HG02938 (cell line): ENCODE results near the gene ZNF831.

Experiments
- ATAC-seq: cut with Tn5 transposase; IDR thresholded peaks from one replicate; pipeline ENCODE4 v1.9.1; 2021; ENCODE audit warnings: mild to moderate bottlenecking, moderate library complexity; ENCODE audit not compliant: unreplicated experiment

ZNF831 gene

DNA sequence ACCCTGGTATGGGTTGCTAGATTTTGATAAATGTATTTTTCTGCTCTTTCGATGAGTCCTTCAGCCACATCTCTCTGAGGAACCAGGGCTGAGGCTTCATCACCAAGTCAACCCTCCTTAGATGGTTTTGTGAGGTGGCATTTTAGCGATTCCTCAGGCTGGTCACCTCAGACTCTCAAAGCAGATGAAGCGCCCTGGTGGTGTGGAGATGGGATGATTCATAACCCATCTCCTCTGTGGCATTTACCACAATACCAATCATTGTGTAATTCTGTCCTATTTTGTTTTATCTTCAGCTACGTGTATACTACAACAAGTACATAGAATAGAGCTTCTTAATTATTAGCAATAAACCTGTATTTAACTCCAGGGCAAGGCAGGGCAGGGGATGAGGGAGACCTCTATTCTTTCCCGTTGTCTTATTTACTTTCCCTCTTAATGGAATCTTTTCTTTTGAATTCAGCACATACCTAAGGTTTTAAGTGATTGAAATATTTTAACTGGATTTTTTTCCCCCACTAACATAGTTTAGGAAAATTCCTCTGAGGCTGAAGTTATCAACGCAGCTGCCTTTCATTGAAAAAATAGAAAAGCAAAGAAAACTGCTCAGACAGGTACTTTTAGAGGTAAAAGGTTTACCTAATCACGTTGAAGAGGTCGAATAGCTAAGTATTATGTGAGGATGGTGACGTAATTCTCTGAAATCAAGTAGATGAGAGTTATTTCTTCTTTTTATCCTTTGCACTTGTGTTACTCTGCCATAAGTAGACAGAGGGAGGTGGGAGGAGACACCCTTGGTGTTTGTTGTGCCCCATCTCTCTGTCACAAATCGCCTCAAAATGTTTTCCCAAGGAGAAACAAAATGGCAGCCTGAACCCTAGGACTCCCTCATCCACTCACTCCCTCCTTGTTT is 79.3 kb downstream of the ZNF831 start:
- no peak for ATAC-seq

- ATAC-seq = no peak
These were observed 83.2 kb downstream of the ZNF831 start for GRCh38 chr20:59246691-59247400.

DNA sequence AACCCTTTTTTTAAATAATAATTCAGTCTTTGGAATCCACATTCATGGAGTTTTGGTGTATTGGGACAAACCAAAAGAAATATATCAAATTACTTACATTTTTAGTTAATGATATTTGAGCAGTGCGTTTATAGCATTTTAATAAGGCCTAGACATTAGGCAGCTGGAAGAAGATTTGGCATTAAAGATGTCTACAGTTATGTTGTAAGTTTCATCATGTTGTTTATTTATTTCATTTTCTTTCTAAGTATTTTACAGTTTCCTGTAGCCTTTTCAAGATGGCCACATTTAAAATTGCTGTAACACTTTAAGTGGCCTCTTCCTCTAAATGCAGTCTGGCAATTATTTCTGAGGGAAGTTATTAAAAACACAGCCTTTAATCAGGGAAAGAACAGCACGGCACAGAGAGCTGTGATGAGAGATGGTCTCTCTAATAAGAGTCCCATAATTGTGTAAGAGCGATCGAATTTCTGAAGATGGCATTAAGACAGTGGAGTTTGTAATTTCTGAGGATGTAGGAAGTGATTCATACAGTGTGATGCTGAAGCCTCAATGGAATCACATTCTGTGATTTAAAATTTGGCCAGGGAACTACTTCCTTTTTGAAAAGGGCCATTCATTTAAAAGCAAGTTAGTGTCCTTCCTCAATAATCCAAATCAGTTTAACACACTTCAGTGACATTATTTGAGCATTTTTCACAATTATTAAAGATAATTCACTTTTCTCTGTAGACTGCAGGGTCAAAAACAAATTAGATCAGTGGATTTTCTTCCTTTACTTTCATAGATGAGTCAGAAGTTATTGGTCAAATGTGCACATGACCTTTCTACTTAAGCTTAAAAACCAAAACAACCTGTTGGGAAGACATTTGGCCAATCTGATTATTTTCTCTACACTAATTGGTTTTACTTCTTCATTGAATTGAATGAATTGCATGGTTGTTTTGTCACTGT is 84.4 kb downstream of the ZNF831 start:
- no peak for ATAC-seq

DNA sequence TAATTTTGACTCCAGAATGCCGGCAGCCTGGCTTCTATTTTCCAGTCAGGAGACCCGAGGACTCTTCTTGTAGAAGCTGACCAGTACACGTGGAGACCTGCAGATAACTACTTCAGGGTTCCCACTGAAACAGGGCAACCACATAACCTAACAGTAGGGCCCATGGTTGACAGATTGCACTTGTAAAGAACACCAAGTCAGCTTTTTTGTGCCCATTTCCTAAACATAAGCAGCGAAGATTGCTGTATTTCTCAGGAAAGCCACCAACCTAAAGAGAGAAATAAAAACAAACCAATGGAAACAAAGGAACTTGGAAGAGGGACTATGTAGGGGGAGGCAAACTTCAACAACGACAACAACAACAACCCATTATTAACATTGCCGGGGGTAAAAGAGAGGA is 86.7 kb downstream of the ZNF831 start:
- ATAC-seq = no peak

- ATAC-seq = no peak
These were observed 89.7 kb downstream of the ZNF831 start for GRCh38 chr20:59253325-59253724.

DNA sequence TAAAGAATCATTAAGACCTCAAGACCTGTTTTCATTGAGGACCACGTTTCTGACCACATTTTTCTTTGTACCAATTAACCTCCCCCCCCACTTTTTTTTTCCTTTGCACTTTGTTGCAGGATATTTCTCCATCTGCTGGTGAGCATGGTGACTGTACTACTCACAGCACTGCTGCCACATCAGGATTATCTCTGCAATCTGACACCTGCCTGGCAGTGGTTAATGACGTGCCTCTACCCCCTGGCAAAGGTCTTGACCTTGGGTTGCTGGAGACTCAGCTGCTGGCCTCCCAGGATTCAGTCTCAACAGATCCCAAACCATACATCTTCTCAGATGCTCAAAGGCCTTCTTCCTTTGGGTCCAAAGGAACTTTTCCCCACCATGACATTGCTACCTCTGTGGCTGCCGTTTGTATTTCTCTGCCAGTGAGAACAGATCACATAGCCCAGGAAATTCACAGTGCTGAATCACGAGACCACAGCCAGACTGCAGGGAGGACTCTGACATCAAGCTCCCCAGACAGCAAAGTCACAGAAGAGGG is 90.2 kb downstream of the ZNF831 start:
- no peak for ATAC-seq

GRCh38 chr20:59255256-59255655 is 91.6 kb downstream of the ZNF831 start:
- ATAC-seq = no peak

GRCh38 chr20:59258221-59258621 is 94.6 kb downstream of the ZNF831 start:
- no peak for ATAC-seq

DNA sequence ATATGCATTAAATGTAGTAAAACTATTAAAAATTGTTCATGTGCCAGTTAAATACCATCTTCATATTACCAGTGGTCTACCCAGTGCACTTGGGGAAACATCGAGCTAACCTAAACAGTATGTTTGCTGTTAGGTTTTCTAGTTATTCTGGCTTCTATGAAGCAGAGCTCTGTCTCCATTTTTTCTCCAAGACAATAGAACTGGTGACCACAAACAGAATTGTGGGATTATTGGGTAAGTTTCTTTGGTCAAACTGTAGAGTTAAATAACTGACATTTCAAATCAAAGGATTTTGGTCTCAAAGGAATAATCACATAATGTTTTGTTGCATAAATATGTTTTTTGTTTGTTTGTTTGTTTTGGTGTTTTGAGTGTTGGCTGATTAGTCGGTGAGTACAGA is 96.3 kb downstream of the ZNF831 start:
- no peak for ATAC-seq

DNA sequence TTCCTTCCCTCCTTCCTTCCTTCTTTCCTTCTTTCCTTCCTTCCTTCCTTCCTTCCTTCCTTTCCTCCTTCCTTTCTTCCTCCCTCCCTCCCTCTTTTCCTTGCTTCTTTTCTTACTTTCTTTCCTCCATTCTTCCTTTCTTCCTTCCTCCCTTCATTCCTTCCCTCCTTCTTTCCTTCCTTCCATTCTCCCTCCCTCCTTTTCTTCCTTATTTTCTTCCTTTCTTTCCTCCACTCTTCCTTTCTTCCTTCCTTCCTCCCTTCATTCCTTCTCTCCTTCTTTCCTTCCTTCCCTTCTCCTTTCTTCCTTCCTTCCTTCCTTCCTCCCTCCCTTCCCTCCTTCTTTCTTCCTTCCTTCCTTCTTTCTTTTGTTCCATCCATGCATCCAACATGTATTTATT is 101.7 kb downstream of the ZNF831 start:
- no peak for ATAC-seq

GRCh38 chr20:59268870-59269269 is 105.2 kb downstream of the ZNF831 start:
- no peak for ATAC-seq

GRCh38 chr20:59269411-59270025 is 105.9 kb downstream of the ZNF831 start:
- ATAC-seq = no peak

DNA sequence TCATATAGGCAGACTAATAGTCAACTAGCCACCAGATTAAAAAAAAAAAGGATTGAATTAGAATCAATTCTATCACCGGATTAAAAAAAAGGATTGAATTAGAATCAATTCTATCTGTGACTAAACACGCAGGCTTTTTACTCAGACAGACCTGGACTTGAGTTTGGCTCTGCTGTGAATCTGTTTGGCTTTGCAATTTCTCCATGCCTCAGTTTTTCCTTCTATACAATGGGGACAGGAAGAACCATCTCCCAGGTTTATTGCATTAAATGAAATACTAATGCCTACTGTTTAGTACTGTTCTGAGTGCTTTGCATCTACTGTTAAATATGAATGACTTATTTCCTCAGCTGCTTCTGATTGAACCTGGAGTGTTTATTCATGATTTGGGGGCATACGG is 106.8 kb downstream of the ZNF831 start:
- no peak for ATAC-seq

DNA sequence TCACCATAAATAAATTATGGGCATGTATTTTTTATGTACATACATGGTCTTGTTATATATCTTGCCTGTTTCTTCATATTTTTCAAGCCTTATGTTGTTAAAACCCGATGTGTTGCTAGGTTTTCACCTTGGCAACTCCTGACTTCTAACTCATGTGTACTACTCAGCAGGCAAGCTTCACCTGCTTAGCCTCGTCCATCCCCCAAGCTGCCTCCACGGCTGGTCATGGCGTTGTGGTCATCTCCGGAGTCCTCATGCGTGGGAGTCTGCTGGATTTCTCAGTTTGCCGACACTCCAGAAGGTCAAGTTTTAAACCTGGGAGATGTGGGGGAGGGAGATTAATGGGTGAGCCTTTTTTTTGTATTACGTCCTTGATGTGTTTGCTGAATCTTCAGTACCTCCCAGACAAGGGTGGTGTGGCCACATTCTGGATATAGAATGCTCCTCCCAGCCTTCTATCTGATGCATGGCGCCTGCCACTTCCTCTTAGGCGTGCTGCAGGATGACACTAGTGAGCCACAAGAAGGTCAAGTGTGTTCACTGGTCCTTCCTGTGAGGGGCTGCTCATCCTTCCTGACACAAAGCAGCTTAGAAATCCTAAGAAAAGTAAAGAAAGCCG is 110.2 kb downstream of the ZNF831 start:
- ATAC-seq = no peak

DNA sequence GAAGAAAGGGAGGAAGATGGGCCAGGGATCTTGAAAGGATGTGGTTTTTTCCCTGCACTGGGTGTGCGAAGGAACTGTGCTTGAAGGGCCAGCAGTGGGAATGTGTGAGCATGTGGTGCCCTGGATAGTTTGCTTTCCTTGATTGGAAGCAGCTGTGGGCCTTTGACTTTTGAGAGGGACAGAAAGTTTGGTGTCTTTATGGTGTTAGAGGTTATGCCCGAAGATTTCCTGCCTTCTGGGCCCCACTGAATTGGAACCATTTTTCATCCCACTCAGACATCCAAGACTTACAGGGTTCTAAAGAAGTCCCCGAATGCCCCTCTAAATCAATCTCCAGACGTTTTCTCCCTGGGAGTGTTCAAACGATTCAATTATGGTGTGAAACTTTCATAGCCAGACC is 113.3 kb downstream of the ZNF831 start:
- no peak for ATAC-seq

- ATAC-seq = no peak
These were observed 120.8 kb downstream of the ZNF831 start for GRCh38 chr20:59284470-59284869.

GRCh38 chr20:59289994-59290393 is 126.4 kb downstream of the ZNF831 start:
- no peak for ATAC-seq

DNA sequence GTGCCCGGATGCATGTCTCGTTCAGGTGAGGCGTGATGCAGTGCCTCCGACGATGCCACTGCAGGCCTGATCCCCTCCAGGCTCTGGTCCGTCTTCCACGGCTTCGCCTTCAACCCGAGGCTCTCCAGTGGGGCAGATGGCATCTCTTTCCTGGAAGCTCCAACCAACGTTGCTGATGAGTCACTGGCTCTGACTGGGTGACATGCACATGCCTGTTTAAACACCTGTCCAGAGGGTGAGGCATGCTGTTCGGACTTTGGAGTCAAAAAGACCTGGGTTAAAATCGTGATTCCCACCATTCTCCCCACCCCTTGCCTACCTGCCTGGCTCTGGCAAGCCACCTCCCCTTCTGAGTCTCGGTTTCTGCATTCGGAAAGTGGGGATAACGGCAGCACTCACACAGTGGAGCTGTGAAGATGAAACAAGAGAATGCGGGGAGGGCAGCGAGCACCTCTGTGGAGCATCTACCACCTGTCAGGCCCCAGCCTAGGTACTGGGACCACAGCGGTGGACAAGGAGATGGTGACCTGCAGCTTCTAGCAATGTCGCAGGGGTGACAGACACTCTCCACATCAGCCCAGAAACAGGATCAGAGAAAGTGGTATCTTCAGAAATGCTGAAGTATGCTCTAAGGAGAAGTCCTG is 128.2 kb downstream of the ZNF831 start:
- ATAC-seq = no peak

DNA sequence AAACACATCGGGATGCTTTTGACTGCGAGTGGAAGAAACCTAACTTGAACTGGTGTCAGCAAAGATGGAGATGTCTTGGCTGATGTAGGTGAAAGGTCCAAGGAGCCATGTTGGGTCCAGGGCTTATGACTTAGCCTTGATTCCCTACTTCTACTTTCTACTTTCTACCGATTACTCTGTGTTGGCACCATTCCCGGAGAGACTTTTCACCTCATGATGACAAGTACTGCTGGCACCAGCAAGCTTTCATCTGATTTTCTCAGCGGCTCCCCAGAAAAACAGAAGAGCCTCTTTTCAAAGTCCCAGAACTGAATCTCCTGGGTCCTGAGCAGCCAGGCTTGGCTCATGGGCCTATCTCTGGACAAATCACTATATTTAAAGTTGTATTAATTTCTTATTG is 131.9 kb downstream of the ZNF831 start:
- no peak for ATAC-seq
